A549 treated with AZD2906 at 1 μM for 4 hours (cell line): Measurements from ENCODE around the gene PDZD2. TPM values are rescaled to one million over a fixed set of nuclear protein-coding genes. Genes with fewer than 3 reads are reported as not detected.

Experiments
- total RNA-seq: library from RNA; stranded (reverse); fragments of 200-300 nt; extraction: Qiagen RNA extraction; gene quantifications from 5 replicates; pipeline ENCODE4 v1.2.3, GENCODE V29; 2022

The PDZD2 gene
- total RNA-seq: 0.39 to 0.57 TPM (median 0.42 TPM) in 5 replicates

GRCh38 chr5:31638748-31639418, at the start of gene PDZD2:
TSS of gene PDZD2 (plus strand) at chr5:31639131.

Other genes with a start within 250 kb of the PDZD2 start
- 36.9 to 40.8 TPM (median 37.9 TPM) in 5 replicates for gene DROSHA, start 107.0 kb upstream of the PDZD2 start, total RNA-seq
- gene C5orf22, start 106.8 kb upstream of the PDZD2 start, total RNA-seq: 9.8 to 14.8 TPM (median 11.8 TPM) in 5 replicates